GM12878 (cell line): ENCODE data around the gene POU3F3. TPM values are rescaled to one million over a fixed set of nuclear protein-coding genes. Genes with fewer than 3 reads are reported as not detected.

ENCODE experiments used
- ATAC-seq: fragments of 200-7000 bp; cut with Tn5 transposase; 3 replicates; pipeline ENCODE4 v1.9.1; 2020; ENCODE audit warnings: mild to moderate bottlenecking, moderate library complexity
- BruUV-seq: library from RNA; stranded (reverse); fragments of 400-500 nt; replicated peaks from 2 replicates; lab custom pipeline; 2021; lab: Mats Ljungman, UMichigan
- CTCF ChIA-PET: fragments of 300-600 bp; sonication (Branson Sonifier 250); formaldehyde crosslinking; extraction: SDS; loops from one replicate; lab custom pipeline; 2021; ENCODE audit warnings: inconsistent platforms; lab: Yijun Ruan, JAX
- POLR2A ChIA-PET: fragments of 350-600 bp; formaldehyde crosslinking; extraction: SDS; loops from one replicate; lab custom pipeline; 2021; ENCODE audit warnings: inconsistent platforms; lab: Charles Lee
- RAD21 ChIA-PET: fragments of 300-600 bp; sonication (Branson Sonifier 250); formaldehyde crosslinking; loops from one replicate; lab custom pipeline; 2023; ENCODE audit warnings: antibody characterized with exemption; ENCODE audit not compliant: unreplicated experiment; lab: Charles Lee
- SMC1A ChIA-PET: fragments of 300-600 bp; sonication (Branson Sonifier 250); formaldehyde crosslinking; loops from one replicate; lab custom pipeline; 2023; ENCODE audit not compliant: unreplicated experiment, uncharacterized antibody; lab: Charles Lee
- DNase-seq: peaks from one replicate; pipeline ENCODE4 v3.0.0-alpha.2; 2011; ENCODE audit warnings: low read depth, low spot score
- FAIRE-seq: peaks from 3 replicates; lab custom pipeline; 2011; peaks lifted over from hg19 to GRCh38; lab: Jason Lieb, UNC
- H2AFZ ChIP-seq: 2 replicates; pipeline ENCODE4 v1.6.0; 2011; ENCODE audit warnings: low read depth, low read length, control low read depth; ENCODE audit not compliant: control insufficient read depth
- H3K27ac ChIP-seq: 2 replicates; pipeline ENCODE4 v1.5.1; 2011; ENCODE audit warnings: control low read depth; ENCODE audit not compliant: control insufficient read depth, insufficient read depth
- H3K27me3 ChIP-seq, 2 experiments: replicated peaks in 1 of 2; 2 replicates each; pipeline versions ENCODE4 v1.6.0 to v1.6.1; 2011; ENCODE audit warnings: low read length in 1 of 2; ENCODE audit not compliant: control insufficient read depth in 2 of 2, insufficient read depth in 2 of 2
- H3K36me3 ChIP-seq, 2 experiments: 2 replicates each; pipeline ENCODE4 v1.5.1; 2011; ENCODE audit warnings: low read length in 1 of 2; ENCODE audit not compliant: control insufficient read depth in 2 of 2, insufficient read depth in 2 of 2
- H3K4me1 ChIP-seq: 2 replicates; pipeline ENCODE4 v1.6.1; 2011; ENCODE audit warnings: mild to moderate bottlenecking, low read length, moderate library complexity, mixed read lengths; ENCODE audit not compliant: control insufficient read depth, insufficient read depth
- H3K4me2 ChIP-seq: 2 replicates; pipeline ENCODE4 v1.6.0; 2011; ENCODE audit warnings: control low read depth; ENCODE audit not compliant: control insufficient read depth, insufficient read depth
- H3K4me3 ChIP-seq: fragments of 200-600 bp; sonication (generic); 2 replicates; pipeline ENCODE4 v1.5.1; 2016
- H3K79me2 ChIP-seq: 2 replicates; pipeline ENCODE4 v1.6.0; 2011; ENCODE audit warnings: low read length; ENCODE audit not compliant: control insufficient read depth, insufficient read depth
- H3K9ac ChIP-seq: 2 replicates; pipeline ENCODE4 v1.8.0; 2011; ENCODE audit warnings: low read length, control low read depth, mixed read lengths; ENCODE audit not compliant: control insufficient read depth, insufficient read depth
- H3K9me3 ChIP-seq: replicated peaks from 3 replicates; pipeline ENCODE4 v1.5.1; 2011; ENCODE audit warnings: mild to moderate bottlenecking, low read length; ENCODE audit not compliant: control insufficient read depth, insufficient read depth
- H4K20me1 ChIP-seq: 2 replicates; pipeline ENCODE4 v1.6.0; 2011; ENCODE audit not compliant: control insufficient read depth, insufficient read depth
- DPF2 ChIP-seq: fragments of 450-650 bp; IDR thresholded peaks from 2 replicates; pipeline ENCODE4 v1.6.1; 2017; ENCODE audit warnings: mild to moderate bottlenecking
- HDAC6 ChIP-seq: fragments of 200-600 bp; sonication (generic); IDR thresholded peaks from one replicate; pipeline ENCODE4 v1.8.0; 2017; ENCODE audit warnings: antibody characterized with exemption; ENCODE audit not compliant: unreplicated experiment
- MTA2 ChIP-seq: fragments of 450-650 bp; IDR thresholded peaks from 2 replicates; pipeline ENCODE4 v1.6.1; 2016; ENCODE audit warnings: low read depth, mild to moderate bottlenecking, moderate library complexity
- NFYB ChIP-seq: IDR thresholded peaks from 2 replicates; pipeline ENCODE4 v1.6.1; 2011; ENCODE audit warnings: low read depth, mild to moderate bottlenecking, low read length, improper control_type of control experiment, moderate library complexity; ENCODE audit not compliant: insufficient read depth
- NR2C1 ChIP-seq: fragments of 450-650 bp; IDR thresholded peaks from 2 replicates; pipeline ENCODE4 v1.6.1; 2017; ENCODE audit warnings: antibody characterized with exemption, mild to moderate bottlenecking, moderate library complexity
- NR2C2 ChIP-seq: IDR thresholded peaks from 2 replicates; pipeline ENCODE4 v1.6.1; 2011; ENCODE audit warnings: borderline replicate concordance, low read depth; ENCODE audit not compliant: control insufficient read depth, insufficient read length
- PAX5 ChIP-seq: IDR thresholded peaks from 2 replicates; pipeline ENCODE4 v1.6.1; 2011; ENCODE audit warnings: low read depth, low read length, borderline replicate concordance
- POU2F2 ChIP-seq: IDR thresholded peaks from 3 replicates; pipeline ENCODE4 v1.6.1; 2011; ENCODE audit warnings: low read depth, mild to moderate bottlenecking, low read length, borderline replicate concordance
- SUPT20H ChIP-seq: IDR thresholded peaks from 2 replicates; pipeline ENCODE4 v1.6.1; 2011; ENCODE audit warnings: low read depth, mild to moderate bottlenecking, low read length, moderate library complexity, borderline replicate concordance; ENCODE audit not compliant: control insufficient read depth
- SUZ12 ChIP-seq: fragments of 200-600 bp; sonication (generic); IDR thresholded peaks from one replicate; pipeline ENCODE4 v1.6.1; 2018; ENCODE audit warnings: antibody characterized with exemption, mild to moderate bottlenecking; ENCODE audit not compliant: unreplicated experiment
- TAF1 ChIP-seq: IDR thresholded peaks from 2 replicates; pipeline ENCODE4 v1.6.1; 2011; ENCODE audit warnings: mild to moderate bottlenecking, low read depth, low read length, borderline replicate concordance
- ZNF384 ChIP-seq: IDR thresholded peaks from 2 replicates; pipeline ENCODE4 v1.6.1; 2012; ENCODE audit warnings: low read depth, mild to moderate bottlenecking, low read length, improper control_type of control experiment, borderline replicate concordance
- WGBS: methylation state at CpG from one replicate; pipeline ENCODE4 v1.1.6; 2016; ENCODE audit warnings: low lambda C conversion rate; ENCODE audit not compliant: insufficient replicate concordance, insufficient coverage; ENCODE audit errors: missing lambda C conversion rate; 5-methylcytosine and 5-hydroxymethylcytosine counted together
- in situ Hi-C: fragments of 300-500 bp; cut with MboI; formaldehyde crosslinking; loops from 9 replicates; pipeline ENCODE4 v1.14.3; 2018; ENCODE audit warnings: mixed read lengths
- intact Hi-C: fragments of 100-400 bp; cut with micrococcal nuclease; formaldehyde crosslinking; loops from one replicate; pipeline ENCODE4 v1.14.2; 2022; ENCODE audit not compliant: unreplicated experiment
- polyA plus RNA-seq, 11 experiments: library from polyadenylated mRNA; depleted of rRNA in 4 of 11; unstranded in 6 of 11; stranded (reverse) in 5 of 11; fragments of >200 nt; fragmentation: Nextera tagmentation in 4 of 11; fragmentation: Illumina TruSeq in 1 of 11; extraction: Ambion mirVana in 4 of 11; extraction: Trizol in 1 of 11; gene quantifications; 1 replicate in 1 of 11; 2 replicates in 10 of 11; pipeline versions ENCODE4 v1.2.1 to v1.2.3, GENCODE V29; 2011 to 2016; ENCODE audit warnings: inconsistent platforms in 2 of 11, missing spikeins in 2 of 11, low read depth in 1 of 11
- total RNA-seq, 4 experiments: library from RNA; depleted of rRNA in 3 of 4; stranded (reverse); fragments of >200 nt in 3 of 4; fragmentation: Illumina TruSeq in 1 of 4; extraction: Trizol in 1 of 4; gene quantifications; 2 replicates each; pipeline versions ENCODE4 v1.2.1 to v1.2.3, GENCODE V29; 2013 to 2021
- TF ChIP-seq, protein P1 (sequence below): IDR thresholded peaks from 2 replicates; pipeline ENCODE4 v1.6.1; 2011; ENCODE audit warnings: low read depth, low read length, improper control_type of control experiment, borderline replicate concordance
- TF ChIP-seq, protein P2 (sequence below): fragments of 450-650 bp; IDR thresholded peaks from 2 replicates; pipeline ENCODE4 v1.6.1; 2016; ENCODE audit warnings: mild to moderate bottlenecking

The POU3F3 gene
- total and polyA plus RNA-seq, 10 of the 15 experiments (the other 5 are each of a cell fraction or from before 2014, with no cell fraction given): not detected

DNA sequence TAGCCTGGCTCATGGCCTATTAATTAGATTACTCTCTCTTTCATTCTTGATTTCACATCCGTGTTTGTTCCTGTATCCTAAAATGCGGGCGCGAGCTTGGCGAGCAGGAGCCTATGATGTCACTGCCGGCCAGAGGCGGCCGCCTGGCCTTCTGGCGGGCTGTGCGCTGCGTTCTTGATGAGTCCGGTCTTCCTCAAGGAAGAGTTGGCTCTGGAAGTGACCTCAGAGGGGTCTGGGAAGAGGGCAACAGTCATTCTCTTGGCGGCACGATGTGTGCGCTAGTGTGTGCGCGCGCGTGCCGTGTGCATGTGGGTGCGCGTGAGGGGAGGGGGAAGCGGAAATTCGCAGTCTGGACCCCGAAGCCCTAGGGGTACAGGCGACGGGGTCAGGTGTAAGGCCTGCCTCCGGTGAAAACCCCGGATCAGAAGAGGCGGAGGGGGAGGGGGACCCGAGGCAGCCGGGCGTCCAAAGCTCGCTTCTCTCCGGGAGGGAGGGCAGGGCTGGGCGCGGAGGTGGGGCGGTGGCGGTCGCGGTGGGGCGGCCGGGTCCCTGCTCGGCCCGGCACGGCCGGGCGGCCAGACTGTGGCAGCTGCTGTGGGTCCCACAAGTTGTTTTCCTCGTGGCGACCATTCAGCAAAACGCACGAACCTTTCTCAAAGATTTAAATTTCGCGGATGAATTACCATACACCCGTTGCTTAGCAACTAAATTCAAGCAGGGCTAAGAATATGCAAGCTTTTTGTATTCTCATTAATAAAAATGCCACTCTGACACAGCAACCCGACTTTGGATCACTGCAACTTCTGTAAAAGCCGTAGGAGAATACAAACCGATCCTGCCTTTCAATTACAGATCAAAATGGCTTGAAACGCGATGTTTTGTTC, 8.4 kb downstream of the POU3F3 start:
- Histone ChIP-seq H3K4me3 (no peak overlapping the region), H3K27me3 (peaks cover 10 to 33% of the 10 kb centered on the region in 2 experiments)
- BruUV-seq: no TSS peak
- ChIA-PET CTCF (interaction anchor here (2.3 kb wide), 1 partner anchor 13 kb away, joined by 7 read pairs; no protein-coding TSS in a partner anchor), POLR2A (no interaction called here)
- TF ChIP-seq, protein P1, sequence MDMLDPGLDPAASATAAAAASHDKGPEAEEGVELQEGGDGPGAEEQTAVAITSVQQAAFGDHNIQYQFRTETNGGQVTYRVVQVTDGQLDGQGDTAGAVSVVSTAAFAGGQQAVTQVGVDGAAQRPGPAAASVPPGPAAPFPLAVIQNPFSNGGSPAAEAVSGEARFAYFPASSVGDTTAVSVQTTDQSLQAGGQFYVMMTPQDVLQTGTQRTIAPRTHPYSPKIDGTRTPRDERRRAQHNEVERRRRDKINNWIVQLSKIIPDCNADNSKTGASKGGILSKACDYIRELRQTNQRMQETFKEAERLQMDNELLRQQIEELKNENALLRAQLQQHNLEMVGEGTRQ: no peak
- TF ChIP-seq SUZ12: peak; percentile 95
- TF ChIP-seq, all 136 proteins: peak for 1
- Histone ChIP-seq H3K36me3 (no peaks in the 10 kb centered on the region), H3K27ac (no peak overlapping the region), H3K4me1 (no peaks in the 10 kb centered on the region), H2AFZ (no peak overlapping the region), H3K9ac (no peak overlapping the region), H3K4me2 (no peak overlapping the region), H3K79me2 (no peaks in the 10 kb centered on the region), H4K20me1 (no peaks in the 10 kb centered on the region), H3K9me3 (no peaks in the 10 kb centered on the region)
- DNase-seq (no peak), ATAC-seq (no peak), FAIRE-seq (no peak)
- ChIA-PET RAD21 (no interaction called here), SMC1A (no interaction called here)
- WGBS: 28% methylated on average over 37 of the region's 60 CpGs
- in situ Hi-C loops (loop anchor here (25.0 kb wide), 1 partner anchor 825 kb away; no protein-coding TSS in a partner anchor), intact Hi-C loops (no loop called here)

DNA sequence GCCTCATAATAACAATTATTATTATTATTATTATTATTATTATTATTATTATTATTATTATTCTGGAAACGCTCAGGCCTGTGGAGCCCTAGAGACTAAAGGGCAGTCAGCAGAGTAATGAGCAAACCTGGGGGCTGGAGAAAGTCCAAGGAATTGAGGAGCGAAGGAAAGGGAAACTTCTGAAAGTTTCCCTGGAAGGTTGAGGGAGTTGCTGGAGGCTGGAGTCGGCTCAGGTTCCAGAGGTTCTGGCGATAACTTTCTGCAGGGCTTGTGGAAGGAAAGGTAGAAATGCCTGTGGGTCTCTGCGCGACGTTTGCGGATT, 9.2 kb downstream of the POU3F3 start:
- Histone ChIP-seq H2AFZ (no peak overlapping the region), H3K27me3 (peaks cover 10 to 34% of the 10 kb centered on the region in 2 experiments), H3K27ac (no peak overlapping the region), H4K20me1 (no peaks in the 10 kb centered on the region), H3K79me2 (no peaks in the 10 kb centered on the region), H3K4me1 (no peaks in the 10 kb centered on the region), H3K36me3 (no peaks in the 10 kb centered on the region), H3K9me3 (no peaks in the 10 kb centered on the region), H3K4me3 (no peak overlapping the region), H3K4me2 (no peak overlapping the region), H3K9ac (no peak overlapping the region)
- ChIA-PET POLR2A (no interaction called here), RAD21 (no interaction called here), CTCF (interaction anchor here (2.3 kb wide), 1 partner anchor 14 kb away, joined by 7 read pairs; no protein-coding TSS in a partner anchor), SMC1A (no interaction called here)
- 51% methylated on average over 8 of the region's 8 CpGs for WGBS
- ATAC-seq (no peak), DNase-seq (no peak), FAIRE-seq (no peak)
- BruUV-seq: no TSS peak
- intact Hi-C loops: no loop called here
- in situ Hi-C loops: loop anchor here (25.0 kb wide), 1 partner anchor 826 kb away; no protein-coding TSS in a partner anchor
- TF ChIP-seq HDAC6 (no peak), NFYB (no peak), POU2F2 (no peak), MTA2 (no peak), DPF2 (no peak), ZNF384 (no peak), SUPT20H (no peak), PAX5 (no peak), NR2C2 (no peak), TAF1 (no peak), NR2C1 (no peak)
- TF ChIP-seq, protein P2, sequence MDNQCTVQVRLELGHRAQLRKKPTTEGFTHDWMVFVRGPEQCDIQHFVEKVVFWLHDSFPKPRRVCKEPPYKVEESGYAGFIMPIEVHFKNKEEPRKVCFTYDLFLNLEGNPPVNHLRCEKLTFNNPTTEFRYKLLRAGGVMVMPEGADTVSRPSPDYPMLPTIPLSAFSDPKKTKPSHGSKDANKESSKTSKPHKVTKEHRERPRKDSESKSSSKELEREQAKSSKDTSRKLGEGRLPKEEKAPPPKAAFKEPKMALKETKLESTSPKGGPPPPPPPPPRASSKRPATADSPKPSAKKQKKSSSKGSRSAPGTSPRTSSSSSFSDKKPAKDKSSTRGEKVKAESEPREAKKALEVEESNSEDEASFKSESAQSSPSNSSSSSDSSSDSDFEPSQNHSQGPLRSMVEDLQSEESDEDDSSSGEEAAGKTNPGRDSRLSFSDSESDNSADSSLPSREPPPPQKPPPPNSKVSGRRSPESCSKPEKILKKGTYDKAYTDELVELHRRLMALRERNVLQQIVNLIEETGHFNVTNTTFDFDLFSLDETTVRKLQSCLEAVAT: no peak
